Measurements from ENCODE around the gene ATRX.
"Not testable (repeated sequence)": the region's sequence is repeated elsewhere in the genome, so short reads cannot be mapped to it uniquely, and the experiment has no call there.

The ATRX gene

DNA sequence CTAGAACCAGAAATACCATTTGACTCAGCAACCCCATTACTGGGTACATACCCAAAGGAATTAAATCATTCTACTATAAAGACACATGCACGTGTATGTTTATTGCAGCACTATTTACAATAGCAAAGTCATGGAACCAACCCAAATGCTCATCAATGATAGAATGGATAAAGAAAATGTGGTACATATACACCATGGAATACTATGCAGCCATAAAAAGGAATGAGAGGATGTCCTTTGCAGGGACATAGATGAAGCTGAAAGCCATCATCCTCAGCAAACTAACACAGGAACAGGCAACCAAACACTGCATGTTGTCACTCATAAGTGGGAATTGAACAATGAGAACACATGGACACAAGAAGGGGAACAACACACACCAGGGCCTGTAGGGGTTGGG, 285.9 kb downstream of the ATRX start:
- DNase-seq (ENCODE audit: low spot score), result not testable (repeated sequence)

DNA sequence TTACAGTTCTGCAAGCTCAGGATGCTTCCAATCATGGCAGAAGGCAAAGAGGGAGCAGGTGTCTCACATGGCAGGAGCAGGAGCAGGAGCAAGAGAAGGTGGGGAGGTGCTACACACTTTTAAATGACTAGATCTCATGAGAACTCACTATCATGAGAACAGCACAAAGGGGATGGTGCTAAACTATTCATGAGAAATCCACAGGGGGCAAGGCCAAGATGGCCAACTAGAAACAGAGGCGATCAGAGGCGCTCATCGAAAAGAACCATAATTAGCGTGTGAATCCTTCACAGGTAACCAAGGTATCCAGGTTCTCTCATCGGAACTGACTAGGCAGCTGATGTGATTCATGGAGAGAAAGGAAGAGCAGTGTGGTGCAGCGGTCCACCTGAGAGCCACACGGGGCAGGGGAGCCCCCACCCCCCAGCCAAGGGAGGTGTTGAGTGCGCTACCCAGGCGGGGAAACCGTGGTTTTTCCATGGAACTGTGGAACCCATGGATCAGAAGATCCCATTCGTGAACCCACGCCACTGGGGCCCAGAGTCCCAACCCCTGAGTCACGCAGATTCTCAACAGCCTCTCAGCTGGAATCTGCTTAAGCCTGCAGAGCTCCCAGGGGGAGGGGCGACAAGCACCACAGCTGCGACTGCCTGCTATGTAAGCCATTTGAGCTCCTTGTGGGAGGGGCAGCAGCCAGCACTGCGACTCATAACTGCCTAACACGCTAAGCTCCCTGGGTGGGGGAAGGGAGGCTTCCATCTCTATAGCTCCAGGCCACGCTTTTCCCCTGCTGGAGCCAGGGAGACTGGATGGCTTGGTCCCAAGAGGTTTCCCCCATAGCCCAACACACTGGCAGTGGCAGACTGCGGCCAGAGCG, 292.1 kb downstream of the ATRX start:
- peak; percentile 7 for DNase-seq (ENCODE audit: low spot score)

DNA sequence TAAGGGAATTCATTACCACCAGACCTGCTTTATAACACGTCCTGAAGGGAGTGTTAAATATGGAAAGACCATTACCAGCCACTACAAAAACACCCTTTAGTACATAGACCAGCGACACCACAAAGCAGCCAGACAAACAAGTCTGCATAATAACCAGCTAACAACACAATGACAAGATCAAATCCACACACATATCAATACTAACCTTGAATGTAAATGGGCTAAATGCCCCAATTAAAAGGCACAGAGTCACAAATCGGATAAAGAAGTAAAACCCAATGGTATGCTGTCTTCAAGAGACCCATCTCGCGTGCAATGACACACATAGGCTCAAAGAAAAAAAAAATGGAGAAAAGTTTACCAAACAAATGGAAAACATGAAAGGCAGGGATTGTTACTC, 302.0 kb downstream of the ATRX start:
- no peak for DNase-seq (ENCODE audit: low spot score)

DNA sequence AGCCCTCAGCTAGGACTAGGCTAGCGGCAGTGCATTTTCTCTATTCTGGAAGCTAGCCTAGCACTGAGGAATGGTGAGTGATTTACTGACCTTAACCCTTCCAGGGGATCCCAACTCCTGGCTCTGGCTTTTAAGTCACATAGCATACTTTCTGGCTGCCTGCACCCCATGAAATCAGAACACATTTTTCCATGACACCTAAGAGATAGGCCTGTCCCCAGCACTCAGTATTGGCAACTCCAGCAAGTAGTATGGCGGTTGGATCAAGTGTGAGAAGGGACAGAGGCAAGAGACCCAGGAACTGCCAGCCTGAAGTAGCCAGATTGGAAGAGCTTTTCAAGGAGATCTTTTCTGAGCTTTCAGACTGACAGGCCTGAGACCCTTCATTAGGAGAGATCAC, 330.6 kb downstream of the ATRX start:
- DNase-seq (ENCODE audit: low spot score), result no peak
